Prostate gland (tissue), 2 donors: Measurements from ENCODE around the gene GRID2. TPM values are rescaled to one million over a fixed set of nuclear protein-coding genes. Genes with fewer than 3 reads are reported as not detected.

Source experiments
- DNase-seq: peaks from one replicate; pipeline ENCODE4 v3.0.0-alpha.2; 2019; ENCODE audit warnings: low spot score
- H3K27ac ChIP-seq, 2 donors: fragments of 200-600 bp; sonication (generic); 2 replicates each; pipeline ENCODE4 v1.5.1; 2017 to 2019
- H3K27me3 ChIP-seq: fragments of 200-600 bp; sonication (generic); replicated peaks from 2 replicates; pipeline ENCODE4 v1.5.1; 2019; ENCODE audit not compliant: insufficient read depth
- H3K36me3 ChIP-seq, 2 donors: fragments of 200-600 bp; sonication (generic); 1 replicate in 1 of 2; 2 replicates in 1 of 2; pipeline versions ENCODE4 v1.5.1 to v1.8.1; 2017 to 2019
- H3K4me1 ChIP-seq: fragments of 200-600 bp; sonication (generic); replicated peaks from 2 replicates; pipeline ENCODE4 v1.5.1; 2019
- H3K4me3 ChIP-seq, 2 donors: fragments of 200-600 bp; sonication (generic); 2 replicates each; pipeline ENCODE4 v1.5.1; 2017 to 2019
- H3K9me3 ChIP-seq: fragments of 200-600 bp; sonication (generic); 2 replicates; pipeline ENCODE4 v1.5.1; 2017
- CTCF ChIP-seq, 4 experiments: fragments of 200-600 bp in 2 of 4; fragments of 450-650 bp in 2 of 4; sonication (generic) in 2 of 4; IDR thresholded peaks; 1 replicate in 3 of 4; 2 replicates in 1 of 4; pipeline ENCODE4 v1.5.1; 2016 to 2019; ENCODE audit warnings: antibody characterized with exemption in 4 of 4, mild to moderate bottlenecking in 2 of 4, moderate library complexity in 2 of 4
- POLR2A ChIP-seq: fragments of 450-650 bp; IDR thresholded peaks from one replicate; pipeline ENCODE4 v1.6.1; 2016; ENCODE audit warnings: antibody characterized with exemption, mild to moderate bottlenecking
- POLR2AphosphoS5 ChIP-seq: sonication (generic); formaldehyde crosslinking; IDR thresholded peaks from one replicate; pipeline ENCODE4 v1.6.1; 2017; ENCODE audit warnings: antibody characterized with exemption
- WGBS: methylation state at CpG from one replicate; pipeline ENCODE4 v1.1.5; 2018; 5-methylcytosine and 5-hydroxymethylcytosine counted together
- intact Hi-C: fragments of 100-400 bp; cut with DNase I; formaldehyde crosslinking; loops from one replicate; pipeline ENCODE4 v1.14.2; 2022
- total RNA-seq, 2 donors: library from RNA; depleted of rRNA; stranded (reverse); fragments of >200 nt; gene quantifications; one replicate each; pipeline ENCODE4 v1.1.0, GENCODE V29; 2016

Gene GRID2
- total RNA-seq, 2 donors from 2014 or later, result 0.09 to 11.0 TPM

- Histone ChIP-seq H3K27me3 (no peaks in the 10 kb centered on the region), H3K27ac (no peak overlapping the region), H3K4me1 (no peaks in the 10 kb centered on the region), H3K4me3 (no peak overlapping the region), H3K36me3 (no peaks in the 10 kb centered on the region), H3K9me3 (no peaks in the 10 kb centered on the region)
- TF ChIP-seq POLR2A (no peak), CTCF (IDR thresholded peaks at IDR 0.05) (no peak), POLR2AphosphoS5 (no peak)
- DNase-seq, result no peak
- intact Hi-C loops, result no loop called here
- WGBS, result 69% methylated on average over 1 of the region's 1 CpG
Observed at GRCh38 chr4:92615049-92615448, 311.3 kb downstream of the GRID2 start.

DNA sequence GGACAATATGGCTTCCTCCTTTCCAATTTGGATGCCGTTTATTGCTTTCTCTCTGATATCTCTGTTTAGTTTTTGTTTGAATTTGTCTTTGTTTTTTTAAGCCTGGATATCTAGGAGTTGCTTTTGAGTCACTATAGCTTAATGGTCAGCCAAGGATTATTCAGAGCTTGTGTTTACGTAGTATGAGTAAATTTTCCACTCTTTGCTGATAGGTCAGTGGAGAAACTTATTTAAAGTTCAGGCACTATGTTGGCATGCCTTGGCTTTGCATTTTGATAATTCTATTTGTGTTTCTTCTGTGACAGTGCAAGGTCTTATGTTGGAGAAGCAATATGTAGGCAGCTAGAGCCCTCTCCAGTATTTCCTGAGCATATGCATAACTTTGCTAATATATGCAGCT lies 315.2 kb downstream of the GRID2 start:
- DNase-seq, result no peak
- H3K27ac ChIP-seq, result no peak overlapping the region
- intact Hi-C loops, result no loop called here
- TF ChIP-seq POLR2AphosphoS5 (no peak), POLR2A (no peak), CTCF (IDR thresholded peaks at IDR 0.05) (no peak)
- no peak overlapping the region for H3K4me3 ChIP-seq
- H3K4me1 ChIP-seq, result no peaks in the 10 kb centered on the region
- H3K36me3 ChIP-seq, result no peaks in the 10 kb centered on the region
- 90% methylated on average over 2 of the region's 2 CpGs for WGBS
- no peaks in the 10 kb centered on the region for H3K27me3 ChIP-seq
- H3K9me3 ChIP-seq, result no peaks in the 10 kb centered on the region

- TF ChIP-seq POLR2AphosphoS5, result no peak
- no peak for TF ChIP-seq POLR2A
- TF ChIP-seq CTCF (IDR thresholded peaks at IDR 0.05), result no peak
- Histone ChIP-seq H3K4me3 (no peak overlapping the region), H3K4me1 (no peaks in the 10 kb centered on the region), H3K27me3 (no peaks in the 10 kb centered on the region), H3K27ac (no peak overlapping the region), H3K9me3 (no peaks in the 10 kb centered on the region), H3K36me3 (no peaks in the 10 kb centered on the region)
- WGBS, result 79% methylated on average over 2 of the region's 2 CpGs
- no peak for DNase-seq
- intact Hi-C loops, result no loop called here
Observed at GRCh38 chr4:92629302-92629701, 325.5 kb downstream of the GRID2 start.

GRCh38 chr4:92634882-92635281 lies 331.1 kb downstream of the GRID2 start:
- TF ChIP-seq CTCF (IDR thresholded peaks at IDR 0.05), result no peak
- TF ChIP-seq POLR2A, result no peak
- no peak for TF ChIP-seq POLR2AphosphoS5
- H3K9me3 ChIP-seq, result no peaks in the 10 kb centered on the region
- no peak overlapping the region for H3K27ac ChIP-seq
- H3K27me3 ChIP-seq, result no peaks in the 10 kb centered on the region
- no peak for DNase-seq
- no peak overlapping the region for H3K4me3 ChIP-seq
- no peaks in the 10 kb centered on the region for H3K4me1 ChIP-seq
- intact Hi-C loops, result no loop called here
- H3K36me3 ChIP-seq, result no peaks in the 10 kb centered on the region
- 46% methylated on average over 3 of the region's 3 CpGs for WGBS

GRCh38 chr4:92636038-92636806 lies 332.5 kb downstream of the GRID2 start:
- WGBS, result 35% methylated on average over 6 of the region's 6 CpGs
- H3K27me3 ChIP-seq, result no peaks in the 10 kb centered on the region
- intact Hi-C loops, result no loop called here
- no peaks in the 10 kb centered on the region for H3K36me3 ChIP-seq
- no peak overlapping the region for H3K27ac ChIP-seq
- H3K4me3 ChIP-seq, result no peak overlapping the region
- no peaks in the 10 kb centered on the region for H3K4me1 ChIP-seq
- H3K9me3 ChIP-seq, result no peaks in the 10 kb centered on the region
- DNase-seq, result no peak
- no peak for TF ChIP-seq POLR2AphosphoS5
- TF ChIP-seq POLR2A, result no peak
- no peak for TF ChIP-seq CTCF (IDR thresholded peaks at IDR 0.05)
